Transverse colon (tissue), 3 donors: ENCODE data around the gene SLC29A1.

Source experiments
- EP300 ChIP-seq: sonication (generic); formaldehyde crosslinking; IDR thresholded peaks from one replicate; pipeline ENCODE4 v1.6.1; 2017; ENCODE audit warnings: antibody characterized with exemption, low read depth
- POLR2A ChIP-seq: fragments of 450-650 bp; IDR thresholded peaks from one replicate; pipeline ENCODE4 v1.6.1; 2016; ENCODE audit warnings: antibody characterized with exemption, mild to moderate bottlenecking, moderate library complexity
- TF ChIP-seq, protein P1 (sequence below), 5 experiments: fragments of 200-600 bp in 3 of 5; fragments of 450-650 bp in 2 of 5; sonication (generic) in 3 of 5; IDR thresholded peaks; 1 replicate in 2 of 5; 2 replicates in 3 of 5; pipeline ENCODE4 v1.5.1; 2016 to 2017; ENCODE audit warnings: antibody characterized with exemption in 5 of 5, inconsistent platforms in 3 of 5, mild to moderate bottlenecking in 2 of 5, moderate library complexity in 1 of 5

DNA sequence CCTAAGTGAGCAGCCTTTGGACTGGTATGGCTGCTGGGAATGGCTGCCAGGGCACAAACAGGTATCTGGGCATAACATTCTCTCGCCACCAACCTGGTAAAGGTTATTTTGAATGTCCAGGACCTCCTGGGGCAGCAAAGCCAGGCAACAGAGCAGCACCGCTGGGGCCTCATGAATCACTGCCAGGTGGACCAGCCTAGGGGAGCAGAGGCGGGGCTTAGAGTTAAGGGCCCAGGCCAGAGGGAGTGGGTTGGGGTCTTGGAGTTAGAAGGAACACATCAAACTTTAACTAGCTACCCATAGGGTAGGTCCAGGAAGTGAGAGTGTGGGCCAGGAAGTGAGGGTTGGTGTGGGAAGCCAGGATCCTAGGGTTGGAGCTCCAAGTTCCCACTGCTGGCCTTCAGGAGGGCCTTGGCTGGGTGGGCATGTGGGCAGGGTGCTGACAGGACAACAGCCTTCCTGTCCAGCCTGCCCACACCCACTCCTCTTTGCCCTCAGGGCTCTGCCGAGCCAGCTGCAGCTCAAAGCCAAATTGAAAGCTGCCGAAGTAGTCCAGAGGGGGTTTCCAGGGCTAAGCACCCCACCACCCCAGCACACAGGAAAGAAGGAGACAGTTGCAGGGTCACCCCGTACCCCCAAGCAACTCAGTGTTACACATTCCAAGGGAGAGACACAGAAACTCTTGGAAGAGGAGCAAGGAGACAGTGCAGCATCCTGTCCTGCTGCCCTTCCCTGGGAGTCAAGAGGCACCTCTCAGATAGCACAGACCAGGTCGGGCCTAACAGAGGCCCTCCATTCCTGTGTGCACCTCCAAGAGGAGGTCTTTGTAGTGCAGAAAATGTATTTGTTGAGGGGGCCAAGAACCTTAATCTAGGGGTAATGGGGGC is 39.3 kb downstream of the SLC29A1 start:
- TF ChIP-seq, protein P1, sequence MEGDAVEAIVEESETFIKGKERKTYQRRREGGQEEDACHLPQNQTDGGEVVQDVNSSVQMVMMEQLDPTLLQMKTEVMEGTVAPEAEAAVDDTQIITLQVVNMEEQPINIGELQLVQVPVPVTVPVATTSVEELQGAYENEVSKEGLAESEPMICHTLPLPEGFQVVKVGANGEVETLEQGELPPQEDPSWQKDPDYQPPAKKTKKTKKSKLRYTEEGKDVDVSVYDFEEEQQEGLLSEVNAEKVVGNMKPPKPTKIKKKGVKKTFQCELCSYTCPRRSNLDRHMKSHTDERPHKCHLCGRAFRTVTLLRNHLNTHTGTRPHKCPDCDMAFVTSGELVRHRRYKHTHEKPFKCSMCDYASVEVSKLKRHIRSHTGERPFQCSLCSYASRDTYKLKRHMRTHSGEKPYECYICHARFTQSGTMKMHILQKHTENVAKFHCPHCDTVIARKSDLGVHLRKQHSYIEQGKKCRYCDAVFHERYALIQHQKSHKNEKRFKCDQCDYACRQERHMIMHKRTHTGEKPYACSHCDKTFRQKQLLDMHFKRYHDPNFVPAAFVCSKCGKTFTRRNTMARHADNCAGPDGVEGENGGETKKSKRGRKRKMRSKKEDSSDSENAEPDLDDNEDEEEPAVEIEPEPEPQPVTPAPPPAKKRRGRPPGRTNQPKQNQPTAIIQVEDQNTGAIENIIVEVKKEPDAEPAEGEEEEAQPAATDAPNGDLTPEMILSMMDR (IDR thresholded peaks at IDR 0.05), result no peak
- TF ChIP-seq POLR2A (no peak), EP300 (no peak)
